Parathyroid adenoma (tissue), 2 donors: ENCODE results near the gene LRRC36.

Experiments used
- H2AFZ ChIP-seq: fragments of 300-600 bp; sonication (generic); one replicate; pipeline ENCODE4 v1.7.0; 2017; ENCODE audit warnings: antibody characterized with exemption, mild to moderate bottlenecking
- H3K27ac ChIP-seq: fragments of 300-600 bp; sonication (generic); one replicate; pipeline ENCODE4 v1.7.0; 2017
- H3K27me3 ChIP-seq: fragments of 300-600 bp; sonication (generic); one replicate; pipeline ENCODE4 v1.7.0; 2017; ENCODE audit warnings: low read length; ENCODE audit not compliant: control insufficient read depth, insufficient read depth
- H3K36me3 ChIP-seq: fragments of 300-600 bp; sonication (generic); one replicate; pipeline ENCODE4 v1.7.0; 2017; ENCODE audit warnings: low read length; ENCODE audit not compliant: control insufficient read depth, insufficient read depth
- H3K4me1 ChIP-seq: fragments of 300-600 bp; sonication (generic); one replicate; pipeline ENCODE4 v1.7.0; 2017; ENCODE audit warnings: control low read depth
- H3K4me2 ChIP-seq: fragments of 300-600 bp; sonication (generic); one replicate; pipeline ENCODE4 v1.7.0; 2017; ENCODE audit warnings: low read length
- H3K4me3 ChIP-seq: fragments of 300-600 bp; sonication (generic); one replicate; pipeline ENCODE4 v1.7.0; 2017; ENCODE audit warnings: low read depth, low read length
- H3K79me2 ChIP-seq: fragments of 300-600 bp; sonication (generic); one replicate; pipeline ENCODE4 v1.7.0; 2017; ENCODE audit warnings: control low read depth
- H3K9ac ChIP-seq: fragments of 300-600 bp; sonication (generic); one replicate; pipeline ENCODE4 v1.7.0; 2017; ENCODE audit warnings: mild to moderate bottlenecking
- H3K9me3 ChIP-seq: fragments of 300-600 bp; sonication (generic); one replicate; pipeline ENCODE4 v1.7.0; 2017; ENCODE audit warnings: low read length; ENCODE audit not compliant: control insufficient read depth
- TF ChIP-seq, protein P1 (sequence below): fragments of 300-600 bp; sonication (generic); IDR thresholded peaks from one replicate; pipeline ENCODE4 v1.7.0; 2017; ENCODE audit warnings: antibody characterized with exemption, mild to moderate bottlenecking
- donor health status: primary hyperparathyroidism.

LRRC36 gene

DNA sequence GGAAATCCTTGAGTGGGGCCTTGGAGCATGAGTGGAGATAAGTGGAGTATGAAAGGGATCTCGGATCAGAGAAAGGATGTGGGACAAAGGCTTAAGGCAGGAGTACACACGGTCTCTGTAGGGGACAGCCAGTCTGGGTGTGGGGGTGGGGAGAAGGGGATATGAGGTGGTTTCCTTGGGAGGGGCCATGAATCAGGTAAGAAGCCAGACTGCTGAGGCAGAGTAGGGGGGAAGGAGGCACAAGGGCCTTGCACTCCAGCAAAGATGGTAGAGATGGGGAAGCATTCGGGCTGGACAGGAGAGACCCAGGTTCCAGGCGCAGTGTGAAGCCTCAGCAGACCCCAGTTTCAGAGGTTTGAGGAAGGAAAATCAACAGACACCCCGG, 105.9 kb downstream of the LRRC36 start:
- Histone ChIP-seq H3K4me3 (no peak overlapping the region), H3K27ac (no peak overlapping the region), H3K9ac (no peak overlapping the region)

DNA sequence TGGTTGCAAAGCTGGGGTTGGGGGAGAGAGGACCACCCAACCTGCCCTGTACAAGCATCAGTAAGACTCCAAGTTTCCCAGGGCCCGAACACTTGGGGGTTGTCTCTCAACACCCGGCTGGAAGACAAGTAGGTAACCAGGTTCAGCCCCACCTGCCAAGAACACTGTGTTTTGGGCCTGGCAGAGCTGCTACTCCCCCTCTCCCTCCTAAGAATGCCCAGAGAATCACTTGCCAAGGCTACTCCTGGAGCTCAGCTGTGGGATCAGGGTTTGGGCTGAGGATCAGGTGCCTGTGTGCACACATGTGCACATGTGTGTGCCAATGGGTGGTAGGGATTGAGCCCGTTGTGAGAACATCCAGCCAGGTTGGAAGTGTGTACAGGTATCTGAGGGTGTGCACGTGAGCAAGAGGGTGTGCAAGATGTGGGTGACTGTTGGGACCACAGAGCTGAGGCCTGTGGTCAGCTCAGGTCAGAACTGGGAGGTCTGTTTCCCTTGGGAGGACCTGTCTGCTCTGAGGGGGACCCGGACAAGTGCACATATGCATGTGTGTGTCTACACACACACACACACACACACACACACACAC, 106.6 kb downstream of the LRRC36 start:
- H3K4me3 ChIP-seq = no peak overlapping the region
- peaks cover 11% of the 10 kb centered on the region for H3K4me1 ChIP-seq
- no peak overlapping the region for H2AFZ ChIP-seq
- no peaks in the 10 kb centered on the region for H3K27me3 ChIP-seq
- TF ChIP-seq, protein P1, sequence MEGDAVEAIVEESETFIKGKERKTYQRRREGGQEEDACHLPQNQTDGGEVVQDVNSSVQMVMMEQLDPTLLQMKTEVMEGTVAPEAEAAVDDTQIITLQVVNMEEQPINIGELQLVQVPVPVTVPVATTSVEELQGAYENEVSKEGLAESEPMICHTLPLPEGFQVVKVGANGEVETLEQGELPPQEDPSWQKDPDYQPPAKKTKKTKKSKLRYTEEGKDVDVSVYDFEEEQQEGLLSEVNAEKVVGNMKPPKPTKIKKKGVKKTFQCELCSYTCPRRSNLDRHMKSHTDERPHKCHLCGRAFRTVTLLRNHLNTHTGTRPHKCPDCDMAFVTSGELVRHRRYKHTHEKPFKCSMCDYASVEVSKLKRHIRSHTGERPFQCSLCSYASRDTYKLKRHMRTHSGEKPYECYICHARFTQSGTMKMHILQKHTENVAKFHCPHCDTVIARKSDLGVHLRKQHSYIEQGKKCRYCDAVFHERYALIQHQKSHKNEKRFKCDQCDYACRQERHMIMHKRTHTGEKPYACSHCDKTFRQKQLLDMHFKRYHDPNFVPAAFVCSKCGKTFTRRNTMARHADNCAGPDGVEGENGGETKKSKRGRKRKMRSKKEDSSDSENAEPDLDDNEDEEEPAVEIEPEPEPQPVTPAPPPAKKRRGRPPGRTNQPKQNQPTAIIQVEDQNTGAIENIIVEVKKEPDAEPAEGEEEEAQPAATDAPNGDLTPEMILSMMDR = no peak
- H3K36me3 ChIP-seq = no peaks in the 10 kb centered on the region
- no peaks in the 10 kb centered on the region for H3K9me3 ChIP-seq
- no peak overlapping the region for H3K9ac ChIP-seq
- H3K4me2 ChIP-seq = no peak overlapping the region
- H3K79me2 ChIP-seq = no peaks in the 10 kb centered on the region
- H3K27ac ChIP-seq = no peak overlapping the region

More for the DNA sequence above, 105.9 kb downstream of the LRRC36 start:
- no peaks in the 10 kb centered on the region for H3K9me3 ChIP-seq
- TF ChIP-seq, protein P1 = no peak
- H3K27me3 ChIP-seq = no peaks in the 10 kb centered on the region
- H3K4me1 ChIP-seq = peaks cover 13% of the 10 kb centered on the region
- H3K4me2 ChIP-seq = no peak overlapping the region
- no peaks in the 10 kb centered on the region for H3K36me3 ChIP-seq
- no peaks in the 10 kb centered on the region for H3K79me2 ChIP-seq
- no peak overlapping the region for H2AFZ ChIP-seq
